G401.6 (cell line): ENCODE data around the gene SEC23IP.
"Not testable (repeated sequence)": the region's sequence is repeated elsewhere in the genome, so short reads cannot be mapped to it uniquely, and the experiment has no call there.

Experiments used
- FAIRE-seq: peaks from 2 replicates; lab custom pipeline; 2012; peaks lifted over from hg19 to GRCh38; lab: Jason Lieb, UNC

SEC23IP gene

DNA sequence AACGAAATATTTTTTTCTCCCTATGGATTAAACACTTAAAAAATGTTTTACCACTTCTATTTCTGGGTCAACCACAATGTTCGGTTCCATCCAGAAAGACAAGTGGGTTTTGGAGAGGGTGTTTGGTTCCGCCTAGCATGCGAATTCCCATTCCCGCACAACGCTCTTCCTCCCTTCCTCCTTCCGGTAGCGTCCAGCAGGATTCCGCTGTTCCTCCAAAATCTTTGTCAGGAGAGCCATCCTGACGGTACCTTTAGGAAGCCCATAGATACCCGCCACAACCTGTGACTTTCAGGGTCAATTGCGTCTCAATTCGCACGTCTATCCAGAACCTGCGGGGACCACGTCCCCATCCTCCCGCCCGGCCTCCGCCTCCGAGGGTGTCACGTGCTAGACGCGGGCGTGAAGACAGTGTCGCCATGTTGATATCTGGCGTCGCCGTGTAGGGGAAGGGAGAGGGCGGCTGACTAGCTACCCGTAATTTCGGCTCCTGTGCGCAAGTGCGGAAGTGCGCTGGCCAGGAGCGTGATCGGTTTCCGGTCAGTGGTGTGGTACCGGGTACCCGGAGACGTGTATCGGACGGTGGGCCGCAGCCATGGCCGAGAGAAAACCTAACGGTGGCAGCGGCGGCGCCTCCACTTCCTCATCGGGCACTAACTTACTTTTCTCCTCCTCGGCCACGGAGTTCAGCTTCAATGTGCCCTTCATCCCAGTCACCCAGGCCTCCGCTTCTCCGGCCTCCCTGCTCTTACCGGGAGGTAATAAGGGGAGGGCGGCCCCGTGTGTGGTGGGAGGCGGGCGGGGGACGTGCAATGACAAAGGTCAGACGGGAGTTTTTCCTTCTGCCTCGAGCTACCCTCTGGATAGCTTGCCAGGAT, at the start of gene SEC23IP:
Gene SEC23IP, plus strand, starts transcription at position 543 of the 878 bp plus-strand sequence. Its CDS starts 53 bp downstream, at position 596.
- peak; percentile 93 for FAIRE-seq

DNA sequence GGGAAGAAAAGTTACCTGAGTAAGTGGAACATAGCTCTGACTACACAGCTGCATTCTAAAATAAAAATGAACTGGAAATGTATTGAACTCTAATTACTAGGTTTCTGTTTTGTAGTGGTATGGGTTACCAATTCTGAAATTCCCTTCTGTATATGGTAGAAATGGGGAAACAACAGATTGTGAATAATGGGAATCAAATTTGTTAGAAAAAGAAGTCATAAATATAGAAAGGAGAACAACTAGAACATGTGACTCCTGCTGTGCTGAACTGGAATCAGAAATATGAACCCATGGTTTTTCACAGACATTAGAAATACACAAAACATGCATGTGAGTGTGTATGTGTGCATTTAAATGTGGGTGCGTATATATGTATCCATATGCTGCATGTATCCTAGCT, 46.9 kb upstream of the SEC23IP start:
- FAIRE-seq, result no peak

DNA sequence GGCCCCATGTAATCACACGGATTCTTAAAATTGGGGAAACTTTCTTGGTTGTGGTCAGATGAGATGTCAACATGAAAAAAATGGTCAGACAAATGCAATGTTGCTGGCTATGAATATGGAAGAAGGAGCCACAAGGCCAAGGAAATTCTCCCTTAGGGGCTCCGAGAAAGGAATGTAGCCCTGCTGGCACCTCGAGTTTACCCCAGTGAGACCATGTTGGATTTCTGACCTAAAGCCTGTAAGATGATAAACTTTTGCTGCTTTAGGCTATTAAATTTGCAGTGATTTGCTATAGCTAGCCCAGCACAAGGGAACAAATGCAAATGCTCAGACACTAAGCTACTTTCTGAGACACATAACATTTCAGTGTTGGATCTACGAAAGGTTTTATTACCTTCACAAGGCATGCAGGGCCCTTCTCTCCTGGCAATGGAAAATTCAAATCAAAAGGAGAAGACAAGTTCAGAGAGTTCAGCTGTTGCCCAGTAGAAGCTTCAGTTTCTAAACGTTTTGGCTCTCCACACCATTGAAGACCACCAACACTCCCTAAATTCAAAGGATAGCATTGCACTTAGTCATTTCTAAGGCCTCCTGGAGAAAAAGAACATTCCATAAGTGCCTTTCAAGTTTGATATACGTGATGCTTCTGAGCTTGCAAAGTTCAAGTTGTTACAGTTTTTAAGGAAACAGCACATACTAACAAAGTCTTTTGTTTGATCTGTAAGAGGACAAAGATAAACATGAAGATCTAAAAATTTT, 43.3 kb upstream of the SEC23IP start:
- peak; percentile 84 for FAIRE-seq

DNA sequence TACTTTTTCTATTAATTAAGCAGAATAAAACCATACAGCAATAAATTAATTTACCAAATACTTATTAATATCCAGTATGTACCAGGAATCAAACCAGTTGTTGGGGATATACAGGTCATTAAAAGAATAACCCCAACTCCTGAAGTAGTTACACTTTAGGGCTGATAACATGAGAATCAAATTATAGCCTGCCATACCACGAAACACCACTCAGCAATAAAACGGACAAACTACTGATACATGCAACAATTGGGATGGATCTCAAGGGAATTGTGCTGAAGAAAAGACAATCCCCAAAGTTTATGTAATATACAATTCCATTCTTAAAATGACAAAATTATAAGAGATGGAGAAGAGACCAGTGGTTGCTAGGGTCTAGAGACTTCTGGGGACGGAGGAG, 42.6 kb upstream of the SEC23IP start:
- no peak for FAIRE-seq

DNA sequence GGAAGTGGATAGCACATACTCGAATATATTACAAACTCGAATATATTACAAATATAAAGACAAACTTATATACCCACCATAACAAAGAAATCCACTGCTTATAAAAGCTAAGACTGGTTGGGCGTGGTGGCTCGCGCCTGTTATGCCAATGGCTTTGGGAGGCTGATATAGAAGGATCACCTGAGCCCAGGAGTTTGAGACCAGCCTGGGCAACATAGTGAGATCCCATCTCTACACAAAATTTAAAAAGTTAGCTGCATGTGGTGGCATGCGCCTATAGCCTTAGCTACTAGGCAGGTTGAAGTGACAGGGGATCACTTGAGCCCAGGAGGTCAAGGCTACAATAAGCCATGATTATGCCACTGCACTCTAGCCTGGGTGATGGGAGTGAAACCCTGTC, 40.3 kb upstream of the SEC23IP start:
- FAIRE-seq, result no peak

DNA sequence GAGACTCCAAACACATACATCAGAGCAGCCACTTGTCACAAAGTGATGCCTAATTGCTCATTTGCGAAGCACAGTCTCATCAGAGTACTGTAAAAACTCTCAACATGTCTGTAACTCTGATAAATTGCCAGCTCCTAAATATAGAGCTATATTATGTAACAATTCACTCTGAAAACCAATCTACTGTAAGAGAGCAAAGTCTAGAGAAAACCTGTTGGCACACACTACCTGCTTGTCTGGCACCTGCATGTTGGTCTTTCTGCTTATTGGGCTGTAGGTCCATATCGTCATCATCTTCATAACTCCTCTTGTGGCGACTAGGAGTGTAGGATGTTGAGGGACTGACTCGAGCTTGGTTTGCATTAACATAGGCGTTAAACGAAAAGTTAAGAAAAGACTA, 39.7 kb upstream of the SEC23IP start:
- FAIRE-seq, result no peak

DNA sequence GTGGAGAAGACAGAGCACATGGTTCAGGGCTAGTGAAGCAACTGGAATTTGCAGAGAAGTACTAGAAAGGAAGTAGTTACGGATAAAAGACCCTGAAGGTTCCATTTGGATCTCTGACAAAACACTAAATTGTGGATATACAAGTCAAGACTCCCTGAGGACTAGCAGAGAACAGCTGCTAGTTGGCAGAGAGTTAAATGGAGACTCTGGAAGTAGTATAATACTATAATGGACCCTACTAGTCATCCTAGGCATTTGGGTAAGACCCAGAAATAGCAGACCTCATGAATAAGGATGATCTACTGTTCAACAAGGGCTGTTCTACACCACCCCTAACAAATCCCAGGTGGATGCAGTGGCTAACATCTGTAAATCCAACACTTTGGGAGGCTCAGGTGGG, 39.0 kb upstream of the SEC23IP start:
- FAIRE-seq, result no peak

DNA sequence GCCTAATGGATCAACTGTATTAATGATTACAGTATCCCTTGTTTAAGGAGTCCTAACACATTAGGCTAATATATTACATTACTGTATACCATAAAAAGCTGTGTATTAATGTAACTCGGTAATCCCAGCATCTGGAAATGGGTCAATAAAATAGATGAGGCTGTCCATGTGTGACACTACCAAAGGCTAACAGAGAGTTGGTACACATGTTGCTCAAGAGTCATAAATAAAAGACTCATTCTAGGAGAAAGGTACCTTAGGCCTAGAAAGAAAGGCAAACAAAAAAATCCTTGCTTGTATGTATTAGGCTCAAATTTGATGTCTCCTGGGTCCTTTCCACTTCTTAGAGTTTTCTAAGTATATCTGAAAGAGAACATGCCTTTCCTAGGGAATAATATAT, 34.5 kb upstream of the SEC23IP start:
- no peak for FAIRE-seq

DNA sequence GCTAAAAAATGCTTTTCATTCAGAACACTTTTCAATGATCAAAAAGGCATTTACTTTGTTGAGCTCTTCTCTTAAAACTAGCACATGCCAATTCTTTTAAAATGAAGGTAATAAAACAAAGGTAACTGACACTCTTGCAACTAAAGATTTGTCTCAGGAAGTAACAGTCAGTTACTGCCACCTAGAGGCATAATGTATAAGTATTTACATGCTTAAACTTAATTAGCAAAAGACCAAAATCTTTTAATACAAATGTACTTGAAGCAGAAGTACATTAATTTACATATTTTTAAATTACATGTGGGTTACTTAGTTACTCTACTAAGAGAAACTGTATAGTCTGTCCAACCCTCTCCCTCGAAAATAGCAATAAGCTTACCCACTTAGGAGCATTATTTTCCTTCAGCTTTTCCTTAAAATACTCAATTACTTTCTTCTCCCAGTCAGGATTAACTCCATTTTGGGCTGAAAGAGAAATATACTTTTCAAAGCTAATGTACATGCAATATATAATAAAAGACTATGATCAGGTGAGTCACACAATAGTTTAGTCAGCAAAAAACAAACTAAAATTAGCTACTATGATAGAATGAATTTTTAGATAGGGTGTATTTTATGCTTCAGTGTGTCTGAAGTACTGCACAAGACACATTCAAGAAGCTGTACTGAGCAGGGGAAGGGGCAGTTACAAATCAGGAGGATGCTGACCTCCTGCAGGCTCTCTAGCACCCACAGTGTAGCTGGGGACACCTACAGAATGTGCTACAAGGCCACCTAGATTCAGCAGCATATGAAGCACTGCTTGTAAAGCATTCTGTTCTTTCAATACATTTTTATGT, 32.9 kb upstream of the SEC23IP start:
- peak; percentile 97 for FAIRE-seq

DNA sequence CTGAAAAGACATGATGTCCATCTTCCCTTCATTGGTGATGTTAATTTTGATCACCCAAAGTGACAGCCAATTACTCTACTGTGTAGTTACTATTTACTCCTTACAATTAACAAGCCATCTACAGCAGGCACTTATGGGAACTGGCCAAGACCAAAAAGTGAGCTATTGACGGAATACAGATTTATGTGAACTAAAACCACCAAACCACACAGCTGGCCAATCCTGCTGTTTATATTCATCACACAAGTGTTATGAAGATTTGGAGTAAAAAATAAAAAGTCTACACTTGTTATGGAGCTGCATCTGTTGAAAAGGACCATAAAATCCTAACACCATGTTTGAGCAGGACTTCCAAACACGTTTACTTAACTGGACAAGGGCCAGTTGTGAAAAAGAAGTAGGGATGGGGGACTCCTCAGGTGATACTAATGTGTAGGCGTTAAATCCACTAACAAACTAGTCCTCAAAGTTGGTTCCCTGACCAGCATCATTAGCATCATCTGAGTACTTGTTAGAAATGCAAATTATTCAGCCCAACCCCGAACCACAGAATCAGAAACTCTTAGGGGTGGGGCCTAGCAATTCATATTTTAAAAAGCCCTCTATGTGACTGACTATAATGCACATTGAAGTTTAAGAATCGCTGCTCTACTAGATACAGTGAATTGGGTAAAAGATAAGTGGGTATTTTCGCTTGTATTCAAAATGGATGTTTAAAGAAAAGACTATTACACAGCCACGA, 31.5 kb upstream of the SEC23IP start:
- no peak for FAIRE-seq

DNA sequence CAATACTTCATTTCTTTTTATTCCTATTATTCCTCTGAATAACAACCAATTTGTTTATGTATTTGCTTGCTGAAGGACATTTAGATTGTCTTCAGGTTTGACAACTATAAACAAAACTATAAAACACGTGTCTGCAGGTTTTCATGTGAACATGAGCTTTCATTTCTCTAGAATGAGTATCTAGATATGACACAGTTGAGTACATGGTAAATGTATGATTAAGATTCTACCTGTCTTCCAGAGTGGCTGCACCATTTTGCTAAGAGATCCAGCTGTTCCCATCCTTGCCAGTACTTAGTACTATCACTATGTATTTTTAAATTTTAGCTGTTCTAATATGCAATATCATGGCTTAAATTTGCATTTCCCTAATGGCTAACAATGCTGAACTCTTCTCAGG, 30.0 kb upstream of the SEC23IP start:
- peak; percentile 13 for FAIRE-seq

DNA sequence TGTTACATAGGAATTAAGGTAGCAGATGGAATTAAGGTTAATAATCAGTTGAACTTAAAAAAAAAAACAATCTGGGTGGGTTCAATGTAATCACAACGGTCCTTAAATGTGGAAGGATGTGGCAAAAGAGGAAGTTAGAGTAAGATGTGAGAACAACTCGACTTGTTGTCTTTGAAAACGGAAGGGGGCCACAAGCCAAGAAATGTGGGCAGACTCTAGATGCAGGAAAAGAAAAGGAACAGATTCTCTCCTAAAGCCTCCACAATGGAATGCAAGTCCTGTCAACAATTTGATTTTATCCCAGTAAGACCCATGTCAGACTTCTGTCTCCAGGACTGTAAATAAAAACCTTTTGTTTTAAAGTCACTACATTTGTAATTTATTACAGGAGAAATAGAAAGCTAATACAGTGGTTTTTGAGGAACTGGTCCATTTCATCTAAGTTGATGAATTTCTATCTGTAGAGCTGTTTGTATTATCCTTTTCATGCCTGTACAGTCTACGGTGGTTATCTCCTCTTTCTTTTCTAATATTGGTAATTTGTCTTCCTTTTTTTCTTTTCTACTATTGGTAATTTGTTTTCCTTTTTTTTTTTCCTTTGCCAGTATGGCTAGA, 28.5 kb upstream of the SEC23IP start:
- no peak for FAIRE-seq

DNA sequence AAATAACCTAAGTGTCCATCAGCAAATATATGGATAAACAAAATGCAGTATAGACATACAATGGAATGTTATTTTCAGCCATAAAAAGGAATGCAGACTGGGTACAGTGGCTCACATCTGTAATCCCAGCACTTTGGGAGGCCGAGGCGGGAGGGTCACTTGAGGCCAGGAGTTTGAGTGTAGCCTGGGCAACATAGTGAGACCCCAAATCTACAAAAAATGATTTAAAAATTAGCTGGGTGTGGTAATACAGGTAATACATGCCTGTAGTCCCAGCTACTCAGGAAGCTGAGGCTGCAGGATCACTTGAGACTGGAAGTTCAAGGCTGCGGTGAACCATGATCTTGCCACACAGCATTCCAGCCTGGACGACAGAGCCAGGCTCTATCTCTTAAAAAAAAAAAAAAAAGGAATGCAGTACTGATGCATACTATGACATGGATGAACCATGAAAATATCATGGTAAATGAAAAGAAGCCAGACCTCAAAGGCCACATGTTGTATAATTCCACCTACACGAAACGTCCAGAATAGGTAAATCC, 26.8 kb upstream of the SEC23IP start:
- FAIRE-seq, result no peak

DNA sequence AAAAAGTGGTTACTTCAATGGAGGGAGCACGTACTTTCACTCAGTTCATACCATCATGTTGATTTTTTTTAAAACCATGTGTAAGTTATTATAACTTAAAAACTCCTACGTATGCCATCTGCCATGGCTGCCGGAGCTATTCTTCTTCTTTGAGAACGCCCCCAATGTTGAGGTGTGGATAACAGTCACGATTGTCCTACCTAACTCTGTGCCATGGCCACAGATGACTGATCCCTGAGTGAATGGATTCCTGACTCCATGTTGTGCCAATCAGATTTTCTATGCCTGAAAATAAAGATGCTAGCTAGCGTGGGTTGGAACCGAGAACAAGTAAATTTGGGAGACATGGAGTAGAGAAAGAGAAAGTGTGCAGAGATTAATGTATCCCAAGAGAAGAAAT, 25.2 kb upstream of the SEC23IP start:
- FAIRE-seq, result no peak

DNA sequence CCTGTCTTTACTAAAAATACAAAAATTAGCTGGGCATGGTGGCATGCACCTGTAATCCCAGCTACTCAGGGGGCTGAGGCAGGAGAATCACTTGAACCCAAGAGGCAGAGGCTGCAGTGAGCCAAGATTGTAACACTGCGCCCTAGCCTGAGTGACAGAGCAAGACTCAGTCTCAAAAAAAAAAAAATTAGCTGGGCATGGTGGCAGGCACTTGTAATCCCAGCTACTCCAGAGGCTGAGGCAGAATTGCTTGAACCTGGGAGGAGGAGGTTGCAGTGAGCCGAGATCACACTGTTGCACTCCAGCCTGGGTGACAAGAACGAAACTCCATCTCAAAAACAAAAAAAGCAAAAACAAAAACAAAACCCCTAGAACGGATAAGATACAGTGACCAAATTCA, 23.1 kb upstream of the SEC23IP start:
- FAIRE-seq, result not testable (repeated sequence)

DNA sequence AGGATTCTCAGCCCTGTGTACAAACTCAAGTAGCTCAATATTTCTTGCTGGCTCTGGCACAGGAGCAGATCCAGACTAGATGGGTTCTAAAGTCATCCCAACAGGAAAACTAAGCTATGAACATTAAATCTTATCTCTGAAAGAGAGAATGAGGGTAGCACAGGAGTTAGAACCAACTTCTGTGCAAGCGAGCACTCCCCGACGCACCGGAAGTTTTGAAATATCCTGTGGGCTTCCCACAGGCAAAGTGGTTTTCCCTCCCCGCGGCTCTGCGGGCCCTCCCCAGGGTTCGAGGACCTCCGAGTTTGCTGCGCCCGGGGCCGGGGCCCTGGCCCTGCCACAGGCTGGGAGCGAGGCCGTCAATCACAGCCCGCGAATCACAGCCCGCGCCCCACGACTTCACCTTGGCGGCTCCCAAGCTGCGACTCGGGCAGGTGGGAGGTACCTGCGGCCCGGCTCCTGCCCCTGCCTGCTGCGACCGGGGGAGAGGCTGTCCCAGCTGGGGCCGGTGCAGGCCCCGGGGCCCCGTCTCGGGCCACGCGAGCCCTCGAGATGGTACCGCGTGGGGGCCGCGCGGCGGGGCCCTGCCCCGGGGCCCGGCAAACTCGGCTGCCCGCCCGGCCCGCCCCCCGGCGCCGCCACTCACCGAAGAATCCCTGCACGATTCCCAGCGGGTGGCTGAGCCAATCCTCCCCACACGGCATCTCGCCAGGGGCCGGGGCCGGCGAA, 20.5 kb upstream of the SEC23IP start:
- no peak for FAIRE-seq

DNA sequence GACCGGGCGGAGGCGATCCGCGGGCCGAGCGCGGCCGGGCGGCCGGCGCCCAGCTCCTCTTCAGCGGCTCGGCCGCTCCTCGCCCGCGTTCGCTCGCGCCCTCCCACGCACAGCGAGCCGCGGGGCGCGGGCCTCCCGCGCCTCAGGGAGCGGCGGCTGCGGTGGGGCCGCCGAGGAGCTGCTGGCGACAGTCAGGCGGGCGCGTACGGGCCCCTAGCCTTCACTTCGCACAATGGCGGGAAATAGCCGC, 20.0 kb upstream of the SEC23IP start, which contains the start of gene MCMBP:
Gene MCMBP, minus strand, starts transcription at position 234 of the 250 bp plus-strand sequence. CDS start 259 bp downstream, outside the sequence.
- FAIRE-seq, result no peak

DNA sequence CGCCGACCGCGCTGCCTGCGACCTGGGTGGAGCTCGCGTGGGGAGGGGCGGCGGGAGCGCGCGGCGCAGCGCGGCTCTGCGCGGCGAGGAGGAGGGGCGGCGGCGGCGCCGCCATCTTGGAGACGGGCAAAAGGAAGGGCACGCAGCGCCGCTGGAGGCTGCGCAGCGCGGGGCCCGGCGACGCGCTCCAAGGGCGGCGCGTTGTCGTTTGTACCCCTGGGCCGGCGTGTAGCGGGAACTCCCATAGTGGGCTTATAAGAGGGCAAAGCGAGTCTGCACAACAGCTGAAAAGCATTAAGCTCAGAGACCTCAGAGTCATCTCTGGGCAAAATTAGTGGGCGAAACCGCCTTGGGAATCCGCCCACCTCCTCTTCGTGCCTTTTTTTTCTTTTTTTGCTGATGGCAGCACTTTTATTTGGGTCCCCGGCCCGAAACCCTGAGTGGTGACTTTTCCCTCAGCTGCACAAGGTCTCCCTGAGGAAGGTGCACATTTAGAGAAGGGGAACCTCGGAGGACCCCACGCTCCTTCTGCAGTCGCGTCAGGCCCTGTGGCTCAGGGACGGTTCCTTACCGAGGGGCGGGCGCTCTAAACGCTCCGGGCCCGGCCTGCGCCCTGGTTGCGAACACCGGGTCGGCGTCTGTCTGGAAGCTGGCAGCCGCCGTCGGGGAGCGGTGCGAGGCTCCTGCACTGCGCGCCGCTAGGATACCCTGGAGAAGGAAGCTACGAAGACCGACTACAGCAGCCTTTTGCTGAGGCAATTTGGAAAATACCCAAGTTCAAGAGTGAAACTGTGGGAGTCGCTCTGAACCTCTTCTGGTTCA, 19.5 kb upstream of the SEC23IP start:
- no peak for FAIRE-seq

DNA sequence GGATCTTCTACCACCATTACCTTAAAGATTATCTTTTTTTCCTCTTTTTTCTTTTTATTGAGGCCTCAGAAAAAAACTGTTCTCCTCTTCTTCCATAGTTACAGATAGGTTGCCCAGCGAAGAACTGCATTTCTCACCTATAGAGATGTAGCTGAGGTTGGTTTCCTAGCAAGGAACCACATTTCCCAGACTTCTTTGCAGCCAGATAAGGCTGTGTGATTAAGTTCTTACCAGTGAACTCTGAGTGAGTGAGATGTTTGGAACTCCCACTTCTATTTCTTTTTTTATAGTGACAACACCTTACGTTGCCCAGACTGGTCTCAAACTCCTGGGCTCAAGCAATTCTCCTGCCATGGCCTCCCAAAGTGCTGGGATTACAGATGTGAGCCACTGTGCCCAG, 14.0 kb upstream of the SEC23IP start:
- FAIRE-seq, result no peak
